Heart right ventricle (tissue), 16 donors: ENCODE results near the gene RCL1. TPM values are rescaled to one million over a fixed set of nuclear protein-coding genes. Genes with fewer than 3 reads are reported as not detected.

Source experiments
- ATAC-seq, 8 donors: fragments of 200-7000 bp; cut with Tn5 transposase; one replicate each; pipeline ENCODE4 v1.9.1; 2020; ENCODE audit warnings: mild to moderate bottlenecking in 8 of 8, moderate library complexity in 8 of 8, moderate number of reproducible peaks in 1 of 8
- DNase-seq, 2 donors: peaks; one replicate each; pipeline ENCODE4 v3.0.0-alpha.2; 2020
- H3K27ac ChIP-seq, 10 donors: fragments of 200-600 bp; sonication (generic) in 2 of 10; one replicate each; pipeline versions ENCODE4 v1.5.0 to v1.8.0; 2020 to 2022; ENCODE audit warnings: mild to moderate bottlenecking in 3 of 10
- H3K27me3 ChIP-seq, 7 donors: fragments of 200-600 bp; one replicate each; pipeline ENCODE4 v1.8.0; 2021 to 2022; ENCODE audit warnings: mild to moderate bottlenecking in 2 of 7
- H3K36me3 ChIP-seq, 9 donors: fragments of 200-600 bp; sonication (generic) in 1 of 9; one replicate each; pipeline versions ENCODE4 v1.5.0 to v1.8.0; 2020 to 2022; ENCODE audit warnings: mild to moderate bottlenecking in 2 of 9
- H3K4me1 ChIP-seq, 9 donors: fragments of 200-600 bp; sonication (generic) in 1 of 9; one replicate each; pipeline versions ENCODE4 v1.5.0 to v1.8.0; 2020 to 2022; ENCODE audit warnings: mild to moderate bottlenecking in 4 of 9
- H3K4me3 ChIP-seq, 10 donors: fragments of 200-600 bp; sonication (generic) in 2 of 10; one replicate each; pipeline versions ENCODE4 v1.5.0 to v1.8.0; 2020 to 2022; ENCODE audit warnings: mild to moderate bottlenecking in 7 of 10, moderate library complexity in 2 of 10
- H3K9me3 ChIP-seq, 11 donors: fragments of 200-600 bp in 10 of 11; sonication (generic) in 2 of 11; one replicate each; pipeline versions ENCODE4 v1.5.0 to v1.8.0; 2013 to 2022; ENCODE audit warnings: mild to moderate bottlenecking in 2 of 11, control low read depth in 1 of 11, moderate library complexity in 1 of 11
- WGBS, 2 donors: extraction: QIAGEN DNeasy Blood & Tissue Kit; methylation state at CpG; one replicate each; pipeline ENCODE4 v1.1.7; 2013; ENCODE audit warnings: inconsistent platforms in 1 of 2; 5-methylcytosine and 5-hydroxymethylcytosine counted together
- intact Hi-C, 10 donors: fragments of 100-400 bp; cut with DNase I; formaldehyde crosslinking; loops; one replicate each; pipeline versions ENCODE4 v1.11.1 to v1.14.2; 2022
- polyA plus RNA-seq, 2 donors: library from polyadenylated mRNA; stranded (reverse); fragments of 200-250 nt; gene quantifications; one replicate each; pipeline ENCODE4 v1.2.3, GENCODE V29; 2013
- total RNA-seq, 10 donors: library from RNA; stranded (reverse); fragmentation: NEBNext Ultra II Directional in 3 of 10; extraction: Animal tissue kit (Norgen Biotek cat#: 25700) in 3 of 10; gene quantifications; one replicate each; pipeline versions ENCODE4 v1.2.1 to v1.2.4, GENCODE V29; 2021 to 2023
- TF ChIP-seq, protein P1 (sequence below), 9 donors: fragments of 200-600 bp; sonication (generic) in 2 of 9; IDR thresholded peaks; one replicate each; pipeline versions ENCODE4 v1.5.0 to v1.8.0; 2021 to 2022; ENCODE audit warnings: antibody characterized with exemption in 9 of 9, mild to moderate bottlenecking in 5 of 9, moderate library complexity in 1 of 9
- donor health status: Arrhythmogenic right ventricular cardiomyopathy.
- donor health status: ischemic (EF 13 %, LVEDD 7.1; RV severe dilation, severe dysfunction).
- donor health status: healthy with polysubstance abuse.
- donor health status: DM: no; HTN: yes; CAD: no.
- donor health status: DM: no; HTN: no; CAD: no.
- donor health status: ischemic (EF 25% LVEDD 6.9; RV normal size, moderate dysfunction).
- donor health status: ischemic (EF 25% LVEDD 5.7; RV mildly dilated, moderate dysfunction).
- donor health status: healthy.
- donor health status: DM: yes; HTN: yes; CAD: no.
- donor health status: Ischemic cardiomyopathy.
- donor health status: ischemic (EF 35%, LVEDD 5.7; RV mildly dilated, moderate dysfunction).
- donor health status: nonischemic (EF 11% LVEDD 7.7; RV severe dilation, severe dysfunction).
- donor health status: DM: yes; HTN: yes; CAD: no.
- donor health status: PGD.
- donor health status: ischemic (EF 29% LVEDD 5.4; RV normal size, mild dysfunction).
- donor health status: nonischemic (EF 23%, LVEDD 6.1; RV moderate dilation, normal function).

Gene RCL1
- total and polyA plus RNA-seq, 12 donors = 4.8 to 9.9 (median 6.8) TPM

DNA sequence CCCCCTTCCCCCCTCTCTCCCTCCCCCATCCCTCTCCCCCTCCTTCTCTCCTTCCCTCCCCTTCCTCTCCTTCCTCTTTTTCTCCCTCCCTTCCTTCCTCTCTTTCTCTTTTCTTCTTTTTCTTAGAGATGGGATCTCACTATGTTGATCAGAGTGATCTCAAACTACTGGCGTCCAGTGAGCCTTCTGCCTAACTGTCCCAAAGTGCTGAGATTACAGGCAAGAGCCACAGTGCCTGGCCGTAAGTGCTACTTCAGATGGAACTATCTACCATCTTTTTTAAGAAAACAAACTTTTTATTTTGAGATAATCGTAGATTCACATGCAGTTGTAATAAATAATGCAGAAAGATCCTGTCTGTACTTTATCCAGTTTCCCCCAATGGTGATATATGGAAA lies 6.3 kb downstream of the RCL1 start:
- DNase-seq (no peak), ATAC-seq (no peak)
- no peaks in the 10 kb centered on the region for H3K9me3 ChIP-seq
- H3K27me3 ChIP-seq = no peaks in the 10 kb centered on the region
- no peak overlapping the region for H3K4me3 ChIP-seq
- H3K27ac ChIP-seq = peak overlapping the region in 2 of 10 donors; percentile 22 to 32
- peaks cover 0 to 39% (median 30%) of the 10 kb centered on the region in 9 donors for H3K4me1 ChIP-seq
- WGBS, 2 donors = 66 to 67% methylated on average over 3 of the region's 3 CpGs
- H3K36me3 ChIP-seq = no peaks in the 10 kb centered on the region
- TF ChIP-seq, protein P1, sequence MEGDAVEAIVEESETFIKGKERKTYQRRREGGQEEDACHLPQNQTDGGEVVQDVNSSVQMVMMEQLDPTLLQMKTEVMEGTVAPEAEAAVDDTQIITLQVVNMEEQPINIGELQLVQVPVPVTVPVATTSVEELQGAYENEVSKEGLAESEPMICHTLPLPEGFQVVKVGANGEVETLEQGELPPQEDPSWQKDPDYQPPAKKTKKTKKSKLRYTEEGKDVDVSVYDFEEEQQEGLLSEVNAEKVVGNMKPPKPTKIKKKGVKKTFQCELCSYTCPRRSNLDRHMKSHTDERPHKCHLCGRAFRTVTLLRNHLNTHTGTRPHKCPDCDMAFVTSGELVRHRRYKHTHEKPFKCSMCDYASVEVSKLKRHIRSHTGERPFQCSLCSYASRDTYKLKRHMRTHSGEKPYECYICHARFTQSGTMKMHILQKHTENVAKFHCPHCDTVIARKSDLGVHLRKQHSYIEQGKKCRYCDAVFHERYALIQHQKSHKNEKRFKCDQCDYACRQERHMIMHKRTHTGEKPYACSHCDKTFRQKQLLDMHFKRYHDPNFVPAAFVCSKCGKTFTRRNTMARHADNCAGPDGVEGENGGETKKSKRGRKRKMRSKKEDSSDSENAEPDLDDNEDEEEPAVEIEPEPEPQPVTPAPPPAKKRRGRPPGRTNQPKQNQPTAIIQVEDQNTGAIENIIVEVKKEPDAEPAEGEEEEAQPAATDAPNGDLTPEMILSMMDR (IDR thresholded peaks at IDR 0.05) = no peak
- intact Hi-C loops = loop anchor here in 6 of 10 donors (5.0 to 10.0 kb wide), 3 partner anchors 37 to 186 kb away; partner anchors contain the start of genes JAK2 (in 6 of the 6) and AK3 (in 2 of the 6)

DNA sequence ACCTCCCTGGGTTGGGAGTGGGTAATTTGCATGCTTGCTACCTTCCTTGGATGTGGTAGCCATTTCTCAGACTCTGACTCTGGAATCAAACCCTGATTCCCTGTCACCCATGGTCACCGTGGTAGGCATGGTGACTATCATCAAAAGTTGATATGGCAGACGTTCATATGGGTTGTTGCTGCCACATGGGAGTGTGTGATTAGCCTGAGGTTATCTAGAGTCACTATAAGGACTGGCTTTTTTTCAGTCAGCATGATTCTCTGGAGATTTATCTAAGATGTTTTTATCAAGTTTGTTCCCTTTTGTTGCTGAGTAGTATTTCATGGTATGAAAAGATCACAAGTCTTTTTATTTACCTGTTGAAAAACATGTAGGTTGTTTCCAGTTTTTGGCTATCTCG lies 7.0 kb downstream of the RCL1 start:
- Histone ChIP-seq H3K36me3 (no peaks in the 10 kb centered on the region), H3K27ac (no peak overlapping the region), H3K27me3 (no peaks in the 10 kb centered on the region), H3K9me3 (no peaks in the 10 kb centered on the region), H3K4me3 (no peak overlapping the region), H3K4me1 (peaks cover 0 to 33% (median 25%) of the 10 kb centered on the region in 9 donors)
- TF ChIP-seq, protein P1 (IDR thresholded peaks at IDR 0.05) = no peak
- DNase-seq = no peak
- intact Hi-C loops = loop anchor here in 6 of 10 donors (5.0 to 10.0 kb wide), 3 partner anchors 37 to 185 kb away; partner anchors contain the start of genes JAK2 (in 6 of the 6) and AK3 (in 2 of the 6)
- ATAC-seq = no peak
- 50% methylated on average over 3 of the region's 3 CpGs for WGBS, 2 donors

DNA sequence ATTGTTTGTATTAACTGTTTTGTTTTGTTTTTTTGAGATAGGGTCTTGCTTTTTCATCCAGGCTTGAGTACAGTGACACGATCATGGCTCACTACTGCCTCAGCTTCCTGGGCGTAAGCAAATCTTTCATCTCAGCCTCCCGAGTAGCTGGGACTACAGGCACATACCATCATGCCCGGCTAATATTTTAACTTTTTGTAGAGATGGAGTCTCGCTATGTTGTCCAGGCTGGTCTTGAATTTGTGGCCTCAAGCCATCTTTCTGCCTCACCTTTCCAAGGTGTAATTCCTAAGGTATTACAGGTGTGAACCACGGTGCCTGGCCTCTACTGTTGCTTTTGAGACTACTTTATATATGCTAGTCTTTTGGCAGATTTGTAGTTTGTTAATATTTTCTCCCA lies 8.4 kb downstream of the RCL1 start:
- Histone ChIP-seq H3K27ac (no peak overlapping the region), H3K9me3 (peaks cover 0 to 2% (median 0%) of the 10 kb centered on the region in 11 donors), H3K4me1 (peaks cover 0 to 35% (median 23%) of the 10 kb centered on the region in 9 donors), H3K4me3 (no peak overlapping the region), H3K36me3 (no peaks in the 10 kb centered on the region), H3K27me3 (no peaks in the 10 kb centered on the region)
- DNase-seq (no peak), ATAC-seq (no peak)
- TF ChIP-seq, protein P1 (IDR thresholded peaks at IDR 0.05) = no peak
- 98 to 99% methylated on average over 6 of the region's 6 CpGs for WGBS, 2 donors
- intact Hi-C loops = no loop called here

DNA sequence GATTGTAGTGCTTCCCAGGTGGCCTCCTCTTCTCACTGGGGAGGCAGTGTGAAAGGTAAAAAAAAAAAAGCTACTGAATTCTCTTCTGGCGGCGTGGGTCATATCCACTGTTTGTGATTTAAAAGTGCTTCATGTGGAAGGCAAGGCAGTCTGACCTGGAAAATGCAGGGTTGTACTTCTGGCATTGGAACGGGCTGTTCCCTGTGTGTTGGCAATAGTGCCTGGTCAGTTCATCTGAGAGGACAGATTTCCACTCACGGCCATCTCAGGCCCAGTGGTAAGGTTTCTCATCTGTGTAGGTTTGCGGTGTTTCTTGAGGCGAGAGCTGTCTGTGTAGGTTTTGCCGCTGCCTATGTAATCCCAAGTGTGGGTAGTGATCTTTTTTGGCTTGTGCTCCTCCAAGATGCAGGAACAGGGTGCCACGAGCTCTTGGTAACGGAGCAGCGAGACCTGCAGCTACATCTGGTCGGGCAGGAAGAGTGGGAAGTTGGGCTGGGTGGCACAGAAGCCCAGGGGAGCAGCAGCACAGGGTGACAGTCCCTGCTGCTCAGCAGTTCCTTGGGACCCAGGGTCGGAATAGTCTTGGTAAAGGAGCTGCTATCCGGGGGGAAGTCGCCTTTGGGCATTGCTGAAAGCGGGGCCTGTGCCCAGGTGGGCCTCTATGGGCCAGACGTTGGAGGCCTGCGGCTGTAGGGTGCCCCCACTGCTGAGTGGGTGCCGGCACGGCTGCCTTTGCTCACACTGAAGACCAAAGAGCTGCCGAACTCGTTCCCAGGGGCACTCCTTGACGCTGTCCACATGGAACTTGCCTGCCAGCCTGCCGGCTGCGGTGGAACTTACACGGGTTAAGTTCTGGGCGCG lies 11.2 kb downstream of the RCL1 start:
- ATAC-seq = peak in 7 of 8 donors; percentile 18 to 83 (median 52)

More for the DNA sequence above, 11.2 kb downstream of the RCL1 start:
- no peak for DNase-seq
- Histone ChIP-seq H3K9me3 (peaks cover 0 to 20% (median 4%) of the 10 kb centered on the region in 11 donors), H3K4me3 (no peak overlapping the region), H3K27me3 (no peaks in the 10 kb centered on the region), H3K27ac (no peak overlapping the region), H3K36me3 (no peaks in the 10 kb centered on the region), H3K4me1 (peaks cover 0 to 19% (median 8%) of the 10 kb centered on the region in 9 donors)
- WGBS, 2 donors = 89 to 97% methylated on average over 27 of the region's 27 CpGs
- intact Hi-C loops = no loop called here
- TF ChIP-seq, protein P1 (IDR thresholded peaks at IDR 0.05) = no peak
